Brain microvascular endothelial cell (primary cell): Measurements from ENCODE around the gene DSE.

Source experiments
- DNase-seq: peaks from one replicate; pipeline ENCODE4 v3.0.0-alpha.2; 2020
- H3K27ac ChIP-seq: fragments of 250-450 bp; sonication (Bioruptor Pico); 2 replicates; pipeline ENCODE4 v1.5.1; 2020; ENCODE audit warnings: mild to moderate bottlenecking, moderate library complexity
- H3K27me3 ChIP-seq: fragments of 250-450 bp; sonication (Bioruptor Pico); replicated peaks from 2 replicates; pipeline ENCODE4 v1.5.1; 2020; ENCODE audit warnings: mild to moderate bottlenecking
- H3K36me3 ChIP-seq: fragments of 250-450 bp; sonication (Bioruptor Pico); replicated peaks from 2 replicates; pipeline ENCODE4 v1.5.1; 2020; ENCODE audit warnings: mild to moderate bottlenecking
- H3K4me3 ChIP-seq: 2 replicates; pipeline ENCODE4 v1.5.1; 2011; ENCODE audit warnings: low read depth, mild to moderate bottlenecking, control low read depth, low read length, moderate library complexity
- CTCF ChIP-seq: IDR thresholded peaks from 2 replicates; pipeline ENCODE4 v1.5.1; 2011; ENCODE audit warnings: low read depth, mild to moderate bottlenecking, moderate library complexity, low read length, control low read depth, inconsistent platforms; ENCODE audit errors: missing control alignments
- in situ Hi-C: cut with HindIII; loops from 2 replicates; pipeline ENCODE4 v1.10.0; 2017; ENCODE audit warnings: low sequenced_read_pairs, low pct_ligation_motif_present

Gene DSE

DNA sequence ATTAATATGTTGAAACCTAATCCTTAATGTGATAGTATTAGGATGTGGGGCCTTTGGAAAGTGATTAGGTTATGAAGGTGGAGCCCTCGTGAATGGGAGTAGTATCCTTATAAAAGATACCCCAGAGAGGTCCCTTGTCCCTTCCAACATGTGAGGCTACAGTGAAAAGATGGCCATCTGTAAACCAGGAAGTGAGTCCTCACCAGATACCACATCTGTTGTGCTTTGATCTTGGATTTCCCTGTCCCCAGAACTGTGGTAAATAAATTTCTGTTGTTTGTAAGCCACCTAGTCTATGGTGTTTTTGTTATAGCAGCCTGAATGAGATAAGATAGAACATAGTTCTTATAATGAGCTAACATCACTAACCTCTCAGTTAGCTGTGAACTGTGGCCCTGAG lies 73.8 kb downstream of the DSE start:
- no peak for DNase-seq
- H3K27ac ChIP-seq = no peak overlapping the region
- no peaks in the 10 kb centered on the region for H3K27me3 ChIP-seq
- in situ Hi-C loops = no loop called here
- H3K36me3 ChIP-seq = no peaks in the 10 kb centered on the region
- TF ChIP-seq CTCF = no peak
- no peak overlapping the region for H3K4me3 ChIP-seq

- H3K36me3 ChIP-seq = no peaks in the 10 kb centered on the region
- no peak for DNase-seq
- in situ Hi-C loops = no loop called here
- TF ChIP-seq CTCF = no peak
- no peaks in the 10 kb centered on the region for H3K27me3 ChIP-seq
- H3K4me3 ChIP-seq = no peak overlapping the region
- no peak overlapping the region for H3K27ac ChIP-seq
These were observed 74.4 kb downstream of the DSE start for GRCh38 chr6:116445102-116445501.

GRCh38 chr6:116446399-116446798 lies 75.7 kb downstream of the DSE start:
- Histone ChIP-seq H3K27me3 (no peaks in the 10 kb centered on the region), H3K36me3 (no peaks in the 10 kb centered on the region), H3K27ac (no peak overlapping the region), H3K4me3 (no peak overlapping the region)
- no peak for TF ChIP-seq CTCF
- in situ Hi-C loops = no loop called here
- no peak for DNase-seq

DNA sequence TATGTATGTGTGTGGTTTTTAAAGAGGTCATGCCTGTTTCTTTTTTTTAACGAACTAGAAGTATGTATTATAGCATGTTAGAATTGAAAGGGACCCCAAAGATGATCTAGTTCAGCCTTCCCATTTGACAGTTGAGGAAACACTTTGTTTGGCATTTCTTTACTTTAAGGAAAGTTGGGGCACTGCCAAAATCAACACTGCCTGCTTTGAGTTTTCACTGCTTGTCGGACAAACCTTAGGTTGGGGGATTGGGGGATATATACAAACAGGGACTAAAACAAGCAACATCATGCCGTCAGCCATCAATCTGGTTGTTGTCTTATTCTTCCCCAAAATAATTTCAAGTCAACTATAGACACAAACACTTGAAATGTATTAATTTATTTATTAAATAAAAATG lies 76.3 kb downstream of the DSE start:
- no peaks in the 10 kb centered on the region for H3K36me3 ChIP-seq
- in situ Hi-C loops = no loop called here
- TF ChIP-seq CTCF = no peak
- H3K4me3 ChIP-seq = no peak overlapping the region
- peak; percentile 23 for DNase-seq
- no peaks in the 10 kb centered on the region for H3K27me3 ChIP-seq
- H3K27ac ChIP-seq = peak overlapping the region; percentile 61

DNA sequence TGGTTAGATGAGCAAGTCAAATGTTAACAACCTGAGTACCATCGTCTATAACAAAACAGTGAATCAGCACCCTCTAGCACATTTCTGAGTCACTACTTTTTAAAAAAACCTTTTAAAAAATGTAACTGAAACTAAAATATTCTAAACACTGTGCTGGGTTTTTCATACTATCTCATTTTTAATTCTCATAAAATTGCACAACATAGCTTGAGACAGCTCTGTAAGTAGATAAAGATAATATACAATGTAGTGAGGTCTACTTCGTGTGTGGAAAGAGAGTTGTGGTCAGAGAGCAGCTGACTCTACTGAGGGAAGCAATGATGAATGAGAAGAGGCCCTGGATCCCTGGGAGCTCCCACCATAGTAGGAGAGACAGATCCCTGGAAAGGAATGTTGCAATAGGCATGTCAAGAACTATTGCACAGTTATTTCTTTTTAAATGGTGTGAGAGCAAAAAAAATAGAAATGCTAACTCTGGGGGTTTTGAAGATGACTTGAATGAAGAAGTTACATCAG lies 76.8 kb downstream of the DSE start:
- Histone ChIP-seq H3K27me3 (no peaks in the 10 kb centered on the region), H3K27ac (peak overlapping the region; percentile 61), H3K36me3 (no peaks in the 10 kb centered on the region), H3K4me3 (no peak overlapping the region)
- TF ChIP-seq CTCF = no peak
- DNase-seq = peak; percentile 94
- in situ Hi-C loops = no loop called here

GRCh38 chr6:116449565-116449964 lies 78.8 kb downstream of the DSE start:
- H3K27ac ChIP-seq = no peak overlapping the region
- H3K27me3 ChIP-seq = no peaks in the 10 kb centered on the region
- DNase-seq = no peak
- in situ Hi-C loops = no loop called here
- no peaks in the 10 kb centered on the region for H3K36me3 ChIP-seq
- no peak overlapping the region for H3K4me3 ChIP-seq
- TF ChIP-seq CTCF = no peak
